Right lobe of liver (tissue), 4 donors: ENCODE results near the gene MYO7A.

Source experiments
- CTCF ChIP-seq, 4 donors: fragments of 200-600 bp in 3 of 4; fragments of 450-650 bp in 1 of 4; IDR thresholded peaks; one replicate each; pipeline versions ENCODE4 v1.5.1 to v1.8.0; 2016 to 2022; ENCODE audit warnings: antibody characterized with exemption in 4 of 4, mild to moderate bottlenecking in 2 of 4
- POLR2A ChIP-seq: fragments of 450-650 bp; IDR thresholded peaks from one replicate; pipeline ENCODE4 v1.6.1; 2017; ENCODE audit warnings: antibody characterized with exemption, mild to moderate bottlenecking
- donor health status: DM: no; HTN: no; CAD: no.
- donor health status: DM: no; HTN: no; CAD: no.
- donor health status: DM: no; HTN: yes; CAD: no.

GRCh38 chr11:77249427-77249826, 121.4 kb downstream of the MYO7A start:
- no peak for TF ChIP-seq CTCF (IDR thresholded peaks at IDR 0.05)
- no peak for TF ChIP-seq POLR2A
